ENCODE data around the gene FFAR2. TPM values are rescaled to one million over a fixed set of nuclear protein-coding genes. Genes with fewer than 3 reads are reported as not detected.

The FFAR2 gene
- total RNA-seq, 1 experiment from 2014 or later: not detected

- no peak for DNase-seq (ENCODE audit: low spot score)
These were observed 22.4 kb upstream of the FFAR2 start for GRCh38 chr19:35425682-35426081.

- DNase-seq (ENCODE audit: low spot score): no peak
These were observed 20.9 kb upstream of the FFAR2 start for GRCh38 chr19:35427187-35427586.

- no peak for DNase-seq (ENCODE audit: low spot score)
These were observed 18.2 kb upstream of the FFAR2 start for GRCh38 chr19:35429698-35430408.

GRCh38 chr19:35430409-35431144, 17.5 kb upstream of the FFAR2 start:
- DNase-seq (ENCODE audit: low spot score): no peak

GRCh38 chr19:35431145-35431807, 16.8 kb upstream of the FFAR2 start:
- DNase-seq (ENCODE audit: low spot score): no peak

- no peak for DNase-seq (ENCODE audit: low spot score)
These were observed 15.1 kb upstream of the FFAR2 start for GRCh38 chr19:35432911-35433310.

GRCh38 chr19:35433448-35433847, 14.6 kb upstream of the FFAR2 start:
- no peak for DNase-seq (ENCODE audit: low spot score)

GRCh38 chr19:35435896-35436295, 12.2 kb upstream of the FFAR2 start:
- no peak for DNase-seq (ENCODE audit: low spot score)

GRCh38 chr19:35436477-35437405, 11.3 kb upstream of the FFAR2 start:
- peak; percentile 91 for DNase-seq (ENCODE audit: low spot score)

GRCh38 chr19:35437406-35437951, 10.6 kb upstream of the FFAR2 start:
- no peak for DNase-seq (ENCODE audit: low spot score)

GRCh38 chr19:35438096-35438495, 10.0 kb upstream of the FFAR2 start:
- no peak for DNase-seq (ENCODE audit: low spot score)

- DNase-seq (ENCODE audit: low spot score): no peak
These were observed 9.5 kb upstream of the FFAR2 start for GRCh38 chr19:35438527-35438926.

GRCh38 chr19:35439921-35440320, 8.1 kb upstream of the FFAR2 start:
- DNase-seq (ENCODE audit: low spot score): no peak

- no peak for DNase-seq (ENCODE audit: low spot score)
These were observed 6.0 kb upstream of the FFAR2 start for GRCh38 chr19:35442091-35442490.

GRCh38 chr19:35444735-35445134, 3.3 kb upstream of the FFAR2 start:
- DNase-seq (ENCODE audit: low spot score): no peak

- DNase-seq (ENCODE audit: low spot score): no peak
These were observed 2.0 kb upstream of the FFAR2 start for GRCh38 chr19:35445826-35446593.

GRCh38 chr19:35449359-35450043, 1.4 kb downstream of the FFAR2 start:
- DNase-seq (ENCODE audit: low spot score): no peak

- DNase-seq (ENCODE audit: low spot score): no peak
These were observed 3.5 kb downstream of the FFAR2 start for GRCh38 chr19:35451338-35452096.

- DNase-seq (ENCODE audit: low spot score): no peak
These were observed 6.6 kb downstream of the FFAR2 start for GRCh38 chr19:35454663-35455062.

Data from H4 (cell line).